Measurements from ENCODE around the gene ULBP3. TPM values are rescaled to one million over a fixed set of nuclear protein-coding genes. Genes with fewer than 3 reads are reported as not detected.

The ULBP3 gene
- total and polyA plus RNA-seq, 2 of the 4 experiments (the other 2 are of a cell fraction), result 11.1 to 35.1 TPM

DNA sequence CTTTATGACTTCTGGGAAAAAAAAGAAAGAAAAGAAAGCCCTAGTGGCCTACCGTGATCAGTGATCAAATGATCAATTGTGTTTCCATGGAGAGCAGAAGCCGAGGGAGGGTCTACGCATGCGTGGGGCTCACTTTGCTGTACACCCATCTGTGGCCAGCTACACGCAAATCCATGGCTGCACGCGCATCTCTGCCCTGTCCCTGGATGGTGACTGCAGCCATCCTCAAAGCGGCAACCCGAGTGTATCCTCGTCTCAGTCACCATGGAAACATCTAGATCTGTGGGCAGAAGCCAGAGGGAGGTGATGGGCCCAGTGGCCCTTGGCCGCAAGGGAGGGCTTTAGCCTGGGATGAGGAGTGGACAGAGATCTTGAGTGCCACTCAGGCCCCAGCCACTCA, 785 bp upstream of the ULBP3 start:
- intact Hi-C loops (cut with micrococcal nuclease), result loop anchor here (2.0 kb wide), 1 partner anchor 135 kb away; no protein-coding TSS in a partner anchor
- TF ChIP-seq MAFK (IDR thresholded peaks at IDR 0.05; ENCODE audit: low read depth, low read length) (no peak), RFX5 (IDR thresholded peaks at IDR 0.05; ENCODE audit: low read depth, low read length) (no peak), CEBPB (IDR thresholded peaks at IDR 0.05; ENCODE audit: low read depth, low read length) (no peak), POLR2A (IDR thresholded peaks at IDR 0.05; ENCODE audit: low read depth, low read length) (no peak), MXI1 (IDR thresholded peaks at IDR 0.05; ENCODE audit: borderline replicate concordance, low read depth, low read length) (no peak), NFE2L2 (IDR thresholded peaks at IDR 0.05; ENCODE audit: low read depth, low read length) (no peak), BHLHE40 (IDR thresholded peaks at IDR 0.05; ENCODE audit: low read depth, low read length) (no peak), CHD1 (IDR thresholded peaks at IDR 0.05; ENCODE audit: low read depth, low read length) (no peak), SMC3 (IDR thresholded peaks at IDR 0.05; ENCODE audit: low read depth, low read length) (no peak)
- TF ChIP-seq, protein P1, sequence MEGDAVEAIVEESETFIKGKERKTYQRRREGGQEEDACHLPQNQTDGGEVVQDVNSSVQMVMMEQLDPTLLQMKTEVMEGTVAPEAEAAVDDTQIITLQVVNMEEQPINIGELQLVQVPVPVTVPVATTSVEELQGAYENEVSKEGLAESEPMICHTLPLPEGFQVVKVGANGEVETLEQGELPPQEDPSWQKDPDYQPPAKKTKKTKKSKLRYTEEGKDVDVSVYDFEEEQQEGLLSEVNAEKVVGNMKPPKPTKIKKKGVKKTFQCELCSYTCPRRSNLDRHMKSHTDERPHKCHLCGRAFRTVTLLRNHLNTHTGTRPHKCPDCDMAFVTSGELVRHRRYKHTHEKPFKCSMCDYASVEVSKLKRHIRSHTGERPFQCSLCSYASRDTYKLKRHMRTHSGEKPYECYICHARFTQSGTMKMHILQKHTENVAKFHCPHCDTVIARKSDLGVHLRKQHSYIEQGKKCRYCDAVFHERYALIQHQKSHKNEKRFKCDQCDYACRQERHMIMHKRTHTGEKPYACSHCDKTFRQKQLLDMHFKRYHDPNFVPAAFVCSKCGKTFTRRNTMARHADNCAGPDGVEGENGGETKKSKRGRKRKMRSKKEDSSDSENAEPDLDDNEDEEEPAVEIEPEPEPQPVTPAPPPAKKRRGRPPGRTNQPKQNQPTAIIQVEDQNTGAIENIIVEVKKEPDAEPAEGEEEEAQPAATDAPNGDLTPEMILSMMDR (conservative IDR thresholded peaks at IDR 0.05; ENCODE audit: low read depth, low read length), result no peak

More for the DNA sequence above, 785 bp upstream of the ULBP3 start:
- H4K5ac ChIP-seq (ENCODE audit: low read depth, low read length), result no peak overlapping the region
- ATAC-seq (ENCODE audit: low read depth) (no peak), DNase-seq (no peak)
- H3K4me3 ChIP-seq (ENCODE audit: insufficient read depth, low read depth, low read length), result no peak overlapping the region
- H2BK15ac ChIP-seq (ENCODE audit: low read depth, low read length), result no peak overlapping the region
- H3K27ac ChIP-seq (ENCODE audit: insufficient read depth, low read length), result no peak overlapping the region
- BruUV-seq (replicated peaks), result no TSS peak
- dilution Hi-C loops (cut with HindIII; ENCODE audit: low sequenced_read_pairs, unreplicated experiment) (no loop called here), in situ Hi-C loops (cut with MboI; ENCODE audit: low sequenced_read_pairs) (loop anchor here (10.0 kb wide), 1 partner anchor 745 kb away; no protein-coding TSS in a partner anchor)
- 0 out of 2 replicates have a peak, but pooled peaks cover 3% of the 10 kb centered on the region for H3K36me3 ChIP-seq (ENCODE audit: control insufficient read depth, insufficient read depth, low read length)
- H4K20me1 ChIP-seq (ENCODE audit: insufficient read depth, low read length), result no peaks in the 10 kb centered on the region
- H3K23ac ChIP-seq (ENCODE audit: low read depth, low read length), result no peak overlapping the region
- H2BK5ac ChIP-seq (ENCODE audit: low read depth, low read length, poor library complexity, severe bottlenecking), result no peak overlapping the region
- ChIA-PET CTCF (no interaction called here), POLR2A (ENCODE audit: unreplicated experiment) (no interaction called here)
- WGBS, 2 experiments (ENCODE audit: extremely low coverage in 2 of 2, insufficient read length in 1 of 2), result 70% methylated on average over 2 of the region's 11 CpGs; no CpG with 5 or more reads in 1 of the 2 experiments
- no peak overlapping the region for H2AK5ac ChIP-seq (ENCODE audit: low read depth, low read length)
- H4K91ac ChIP-seq (ENCODE audit: insufficient read depth, low read depth, low read length), result no peak overlapping the region
- peak overlapping the region; percentile 79 for H2AK9ac ChIP-seq (replicated peaks; ENCODE audit: low read depth, low read length, poor library complexity)
- H4K8ac ChIP-seq (ENCODE audit: low read depth in 2 of 2, low read length in 2 of 2), result no peak overlapping the region
- H2BK120ac ChIP-seq (ENCODE audit: low read depth, low read length), result no peak overlapping the region
- no peak overlapping the region for H2BK20ac ChIP-seq (ENCODE audit: low read depth, low read length)
- H3K9me3 ChIP-seq (ENCODE audit: control insufficient read depth, insufficient read depth, low read length), result no peaks in the 10 kb centered on the region
- H3K56ac ChIP-seq (ENCODE audit: extremely low read depth, insufficient read depth, low read length), result no peak overlapping the region
- H3K14ac ChIP-seq (replicated peaks; ENCODE audit: low read depth, low read length), result no peak overlapping the region
- no peak overlapping the region for H3K4me2 ChIP-seq (ENCODE audit: low read depth, low read length)
- peaks cover 4% of the 10 kb centered on the region; the same call in 1 of the 2 replicates for H3K4me1 ChIP-seq (ENCODE audit: control insufficient read depth, insufficient read depth, low read length)
- H3K9me1 ChIP-seq (ENCODE audit: insufficient read depth, low read length), result peaks cover 13% of the 10 kb centered on the region; the same call in 1 of the 2 replicates
- H3K79me1 ChIP-seq (ENCODE audit: low read depth in 1 of 2, low read length in 2 of 2), result peaks cover 7 to 14% of the 10 kb centered on the region in 2 experiments; a peak in 3 of 4 replicates
- no peak overlapping the region for H3K9ac ChIP-seq (ENCODE audit: low read depth, low read length)
- H2AFZ ChIP-seq (replicated peaks; ENCODE audit: low read length, poor library complexity), result peak overlapping the region; percentile 39
- H3K27me3 ChIP-seq (ENCODE audit: control insufficient read depth, insufficient read depth, low read length), result peaks cover 4% of the 10 kb centered on the region
- H3K18ac ChIP-seq (ENCODE audit: low read depth, low read length), result no peak overlapping the region
- H3K4ac ChIP-seq (ENCODE audit: low read depth, low read length), result no peak overlapping the region
